ENCODE measurements around the gene CBX7. TPM values are rescaled to one million over a fixed set of nuclear protein-coding genes. Genes with fewer than 3 reads are reported as not detected.

CBX7 gene
- total and polyA plus RNA-seq, 2 of the 8 experiments (the other 6 are each of a cell fraction or from before 2014, with no cell fraction given): 6.9 to 8.7 TPM

DNA sequence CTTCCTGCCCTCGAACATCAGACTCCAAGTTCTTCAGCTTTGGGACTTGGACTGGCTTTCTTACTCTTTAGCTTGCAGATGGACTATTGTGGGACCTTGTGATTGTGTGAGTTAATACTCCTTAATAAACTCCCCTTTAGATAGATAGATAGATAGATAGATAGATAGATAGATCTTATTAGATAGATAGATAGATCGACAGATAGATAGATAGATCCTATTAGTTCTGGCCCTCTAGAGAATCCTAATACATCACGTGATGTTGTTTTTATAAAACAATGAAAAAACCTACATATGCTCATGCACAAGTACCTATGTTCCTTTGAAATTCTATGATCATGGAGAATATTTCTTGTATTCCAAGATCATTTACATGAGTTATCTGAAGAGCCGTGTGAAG is 31.5 kb downstream of the CBX7 start (continued):
- TF ChIP-seq, protein P1, sequence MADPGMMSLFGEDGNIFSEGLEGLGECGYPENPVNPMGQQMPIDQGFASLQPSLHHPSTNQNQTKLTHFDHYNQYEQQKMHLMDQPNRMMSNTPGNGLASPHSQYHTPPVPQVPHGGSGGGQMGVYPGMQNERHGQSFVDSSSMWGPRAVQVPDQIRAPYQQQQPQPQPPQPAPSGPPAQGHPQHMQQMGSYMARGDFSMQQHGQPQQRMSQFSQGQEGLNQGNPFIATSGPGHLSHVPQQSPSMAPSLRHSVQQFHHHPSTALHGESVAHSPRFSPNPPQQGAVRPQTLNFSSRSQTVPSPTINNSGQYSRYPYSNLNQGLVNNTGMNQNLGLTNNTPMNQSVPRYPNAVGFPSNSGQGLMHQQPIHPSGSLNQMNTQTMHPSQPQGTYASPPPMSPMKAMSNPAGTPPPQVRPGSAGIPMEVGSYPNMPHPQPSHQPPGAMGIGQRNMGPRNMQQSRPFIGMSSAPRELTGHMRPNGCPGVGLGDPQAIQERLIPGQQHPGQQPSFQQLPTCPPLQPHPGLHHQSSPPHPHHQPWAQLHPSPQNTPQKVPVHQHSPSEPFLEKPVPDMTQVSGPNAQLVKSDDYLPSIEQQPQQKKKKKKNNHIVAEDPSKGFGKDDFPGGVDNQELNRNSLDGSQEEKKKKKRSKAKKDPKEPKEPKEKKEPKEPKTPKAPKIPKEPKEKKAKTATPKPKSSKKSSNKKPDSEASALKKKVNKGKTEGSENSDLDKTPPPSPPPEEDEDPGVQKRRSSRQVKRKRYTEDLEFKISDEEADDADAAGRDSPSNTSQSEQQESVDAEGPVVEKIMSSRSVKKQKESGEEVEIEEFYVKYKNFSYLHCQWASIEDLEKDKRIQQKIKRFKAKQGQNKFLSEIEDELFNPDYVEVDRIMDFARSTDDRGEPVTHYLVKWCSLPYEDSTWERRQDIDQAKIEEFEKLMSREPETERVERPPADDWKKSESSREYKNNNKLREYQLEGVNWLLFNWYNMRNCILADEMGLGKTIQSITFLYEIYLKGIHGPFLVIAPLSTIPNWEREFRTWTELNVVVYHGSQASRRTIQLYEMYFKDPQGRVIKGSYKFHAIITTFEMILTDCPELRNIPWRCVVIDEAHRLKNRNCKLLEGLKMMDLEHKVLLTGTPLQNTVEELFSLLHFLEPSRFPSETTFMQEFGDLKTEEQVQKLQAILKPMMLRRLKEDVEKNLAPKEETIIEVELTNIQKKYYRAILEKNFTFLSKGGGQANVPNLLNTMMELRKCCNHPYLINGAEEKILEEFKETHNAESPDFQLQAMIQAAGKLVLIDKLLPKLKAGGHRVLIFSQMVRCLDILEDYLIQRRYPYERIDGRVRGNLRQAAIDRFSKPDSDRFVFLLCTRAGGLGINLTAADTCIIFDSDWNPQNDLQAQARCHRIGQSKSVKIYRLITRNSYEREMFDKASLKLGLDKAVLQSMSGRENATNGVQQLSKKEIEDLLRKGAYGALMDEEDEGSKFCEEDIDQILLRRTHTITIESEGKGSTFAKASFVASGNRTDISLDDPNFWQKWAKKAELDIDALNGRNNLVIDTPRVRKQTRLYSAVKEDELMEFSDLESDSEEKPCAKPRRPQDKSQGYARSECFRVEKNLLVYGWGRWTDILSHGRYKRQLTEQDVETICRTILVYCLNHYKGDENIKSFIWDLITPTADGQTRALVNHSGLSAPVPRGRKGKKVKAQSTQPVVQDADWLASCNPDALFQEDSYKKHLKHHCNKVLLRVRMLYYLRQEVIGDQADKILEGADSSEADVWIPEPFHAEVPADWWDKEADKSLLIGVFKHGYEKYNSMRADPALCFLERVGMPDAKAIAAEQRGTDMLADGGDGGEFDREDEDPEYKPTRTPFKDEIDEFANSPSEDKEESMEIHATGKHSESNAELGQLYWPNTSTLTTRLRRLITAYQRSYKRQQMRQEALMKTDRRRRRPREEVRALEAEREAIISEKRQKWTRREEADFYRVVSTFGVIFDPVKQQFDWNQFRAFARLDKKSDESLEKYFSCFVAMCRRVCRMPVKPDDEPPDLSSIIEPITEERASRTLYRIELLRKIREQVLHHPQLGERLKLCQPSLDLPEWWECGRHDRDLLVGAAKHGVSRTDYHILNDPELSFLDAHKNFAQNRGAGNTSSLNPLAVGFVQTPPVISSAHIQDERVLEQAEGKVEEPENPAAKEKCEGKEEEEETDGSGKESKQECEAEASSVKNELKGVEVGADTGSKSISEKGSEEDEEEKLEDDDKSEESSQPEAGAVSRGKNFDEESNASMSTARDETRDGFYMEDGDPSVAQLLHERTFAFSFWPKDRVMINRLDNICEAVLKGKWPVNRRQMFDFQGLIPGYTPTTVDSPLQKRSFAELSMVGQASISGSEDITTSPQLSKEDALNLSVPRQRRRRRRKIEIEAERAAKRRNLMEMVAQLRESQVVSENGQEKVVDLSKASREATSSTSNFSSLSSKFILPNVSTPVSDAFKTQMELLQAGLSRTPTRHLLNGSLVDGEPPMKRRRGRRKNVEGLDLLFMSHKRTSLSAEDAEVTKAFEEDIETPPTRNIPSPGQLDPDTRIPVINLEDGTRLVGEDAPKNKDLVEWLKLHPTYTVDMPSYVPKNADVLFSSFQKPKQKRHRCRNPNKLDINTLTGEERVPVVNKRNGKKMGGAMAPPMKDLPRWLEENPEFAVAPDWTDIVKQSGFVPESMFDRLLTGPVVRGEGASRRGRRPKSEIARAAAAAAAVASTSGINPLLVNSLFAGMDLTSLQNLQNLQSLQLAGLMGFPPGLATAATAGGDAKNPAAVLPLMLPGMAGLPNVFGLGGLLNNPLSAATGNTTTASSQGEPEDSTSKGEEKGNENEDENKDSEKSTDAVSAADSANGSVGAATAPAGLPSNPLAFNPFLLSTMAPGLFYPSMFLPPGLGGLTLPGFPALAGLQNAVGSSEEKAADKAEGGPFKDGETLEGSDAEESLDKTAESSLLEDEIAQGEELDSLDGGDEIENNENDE (IDR thresholded peaks at IDR 0.05; ENCODE audit: insufficient replicate concordance, low read length): no peak
- TF ChIP-seq RNF2 (IDR thresholded peaks at IDR 0.05; ENCODE audit: borderline replicate concordance, low read depth, low read length, missing control alignments, poor library complexity, severe bottlenecking) (no peak), POLR2AphosphoS5 (IDR thresholded peaks at IDR 0.05; ENCODE audit: low read depth, low read length) (no peak), TEAD4 (IDR thresholded peaks at IDR 0.05; ENCODE audit: low read depth, low read length) (no peak), EGR1 (IDR thresholded peaks at IDR 0.05; ENCODE audit: borderline replicate concordance, low read depth, low read length) (no peak), SIN3A (conservative IDR thresholded peaks at IDR 0.05 in 1 of 2, IDR thresholded peaks at IDR 0.05 in 1 of 2; ENCODE audit: low read depth in 1 of 2, low read length in 2 of 2) (no peak), GABPA (IDR thresholded peaks at IDR 0.05; ENCODE audit: borderline replicate concordance, insufficient read depth, low read length) (no peak), BACH1 (IDR thresholded peaks at IDR 0.05; ENCODE audit: low read length) (no peak)
- TF ChIP-seq, protein P2, sequence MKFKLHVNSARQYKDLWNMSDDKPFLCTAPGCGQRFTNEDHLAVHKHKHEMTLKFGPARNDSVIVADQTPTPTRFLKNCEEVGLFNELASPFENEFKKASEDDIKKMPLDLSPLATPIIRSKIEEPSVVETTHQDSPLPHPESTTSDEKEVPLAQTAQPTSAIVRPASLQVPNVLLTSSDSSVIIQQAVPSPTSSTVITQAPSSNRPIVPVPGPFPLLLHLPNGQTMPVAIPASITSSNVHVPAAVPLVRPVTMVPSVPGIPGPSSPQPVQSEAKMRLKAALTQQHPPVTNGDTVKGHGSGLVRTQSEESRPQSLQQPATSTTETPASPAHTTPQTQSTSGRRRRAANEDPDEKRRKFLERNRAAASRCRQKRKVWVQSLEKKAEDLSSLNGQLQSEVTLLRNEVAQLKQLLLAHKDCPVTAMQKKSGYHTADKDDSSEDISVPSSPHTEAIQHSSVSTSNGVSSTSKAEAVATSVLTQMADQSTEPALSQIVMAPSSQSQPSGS (IDR thresholded peaks at IDR 0.05; ENCODE audit: low read length): no peak
